Hepatocyte (in vitro differentiated cells): ENCODE data around the gene SLC52A3.

Source experiments
- EZH2phosphoT487 ChIP-seq: fragments of 200-600 bp; sonication (generic); IDR thresholded peaks from one replicate; pipeline ENCODE4 v1.6.1; 2018; ENCODE audit warnings: antibody characterized with exemption, mild to moderate bottlenecking, low read depth, moderate library complexity; ENCODE audit not compliant: unreplicated experiment, severe bottlenecking
- TF ChIP-seq, protein P1 (sequence below): fragments of 200-600 bp; sonication (generic); IDR thresholded peaks from 2 replicates; pipeline ENCODE4 v1.5.1; 2016; ENCODE audit warnings: antibody characterized with exemption, mild to moderate bottlenecking; ENCODE audit not compliant: poor library complexity

DNA sequence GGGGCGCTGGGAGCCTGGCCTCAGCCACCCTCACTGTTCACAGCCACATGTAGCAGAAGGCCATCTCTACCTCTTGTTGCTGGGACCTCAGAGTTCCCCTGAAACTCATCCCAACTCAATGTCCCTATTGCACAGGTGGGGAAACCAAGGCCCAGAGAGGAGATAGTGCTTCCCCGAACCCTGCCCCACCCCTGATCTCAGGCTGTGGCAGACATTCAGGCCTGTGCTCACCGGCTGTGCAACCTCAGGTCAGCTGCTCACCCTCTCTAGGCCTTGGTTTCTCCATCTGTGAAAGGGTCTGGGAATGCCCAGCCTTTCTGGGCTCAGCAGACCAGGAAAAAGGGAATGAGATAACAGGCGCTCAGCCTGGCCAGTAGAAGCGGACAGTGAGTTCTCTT is 6.4 kb upstream of the SLC52A3 start:
- TF ChIP-seq EZH2phosphoT487: no peak
- TF ChIP-seq, protein P1, sequence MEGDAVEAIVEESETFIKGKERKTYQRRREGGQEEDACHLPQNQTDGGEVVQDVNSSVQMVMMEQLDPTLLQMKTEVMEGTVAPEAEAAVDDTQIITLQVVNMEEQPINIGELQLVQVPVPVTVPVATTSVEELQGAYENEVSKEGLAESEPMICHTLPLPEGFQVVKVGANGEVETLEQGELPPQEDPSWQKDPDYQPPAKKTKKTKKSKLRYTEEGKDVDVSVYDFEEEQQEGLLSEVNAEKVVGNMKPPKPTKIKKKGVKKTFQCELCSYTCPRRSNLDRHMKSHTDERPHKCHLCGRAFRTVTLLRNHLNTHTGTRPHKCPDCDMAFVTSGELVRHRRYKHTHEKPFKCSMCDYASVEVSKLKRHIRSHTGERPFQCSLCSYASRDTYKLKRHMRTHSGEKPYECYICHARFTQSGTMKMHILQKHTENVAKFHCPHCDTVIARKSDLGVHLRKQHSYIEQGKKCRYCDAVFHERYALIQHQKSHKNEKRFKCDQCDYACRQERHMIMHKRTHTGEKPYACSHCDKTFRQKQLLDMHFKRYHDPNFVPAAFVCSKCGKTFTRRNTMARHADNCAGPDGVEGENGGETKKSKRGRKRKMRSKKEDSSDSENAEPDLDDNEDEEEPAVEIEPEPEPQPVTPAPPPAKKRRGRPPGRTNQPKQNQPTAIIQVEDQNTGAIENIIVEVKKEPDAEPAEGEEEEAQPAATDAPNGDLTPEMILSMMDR: no peak
